ENCODE data around the gene MMAB. TPM values are rescaled to one million over a fixed set of nuclear protein-coding genes. Genes with fewer than 3 reads are reported as not detected.

The MMAB gene
- total and polyA plus RNA-seq, 2 donors (not counting 3 experiments of a cell fraction or from before 2014, with no cell fraction given) = 39.1 to 46.0 TPM

- intact Hi-C loops (cut with micrococcal nuclease) (no loop called here), dilution Hi-C loops (cut with MboI; ENCODE audit: extremely low pct_ligation_motif_present, low sequenced_read_pairs) (no loop called here)
- CTCF ChIA-PET = no interaction called here
Measured at GRCh38 chr12:109589240-109589590, 15.9 kb upstream of the MMAB start.

More at GRCh38 chr12:109589240-109589590, 15.9 kb upstream of the MMAB start:
- no peak overlapping the region for H2AFZ ChIP-seq (ENCODE audit: low read depth, low read length)
- no peak overlapping the region for H3K27ac ChIP-seq (ENCODE audit: insufficient read depth, low read depth, low read length)
- POLR2A ChIA-PET = no interaction called here
- H3K79me2 ChIP-seq (ENCODE audit: control insufficient read depth, insufficient read depth, low read length) = no peaks in the 10 kb centered on the region
- no peaks in the 10 kb centered on the region for H3K4me1 ChIP-seq (ENCODE audit: control insufficient read depth, extremely low read depth, insufficient read depth, low read length)
- H3K36me3 ChIP-seq (ENCODE audit: control insufficient read depth in 2 of 2, extremely low read depth in 1 of 2, insufficient read depth in 2 of 2, low read length in 2 of 2) = peaks cover 0 to 6% of the 10 kb centered on the region in 2 experiments
- BruUV-seq (replicated peaks) = no TSS peak
- no peaks in the 10 kb centered on the region for H3K9me3 ChIP-seq (replicated peaks; ENCODE audit: control insufficient read depth, insufficient read depth, low read length)
- H3K9me1 ChIP-seq (replicated peaks; ENCODE audit: control insufficient read depth, extremely low read depth, insufficient read depth, low read length) = no peaks in the 10 kb centered on the region
- no peak overlapping the region for H3K4me2 ChIP-seq (ENCODE audit: insufficient read depth, low read length)
- DNase-seq (ENCODE audit: low read depth, low spot score) (no peak), FAIRE-seq (no peak)
- H3K27me3 ChIP-seq (ENCODE audit: control insufficient read depth in 2 of 2, insufficient read depth in 2 of 2, low read length in 2 of 2) = no peaks in the 10 kb centered on the region
- H3K9ac ChIP-seq (replicated peaks; ENCODE audit: extremely low read depth, insufficient read depth, low read length) = no peak overlapping the region
- no peak overlapping the region for H3K4me3 ChIP-seq (replicated peaks in 1 of 3; ENCODE audit: insufficient read depth in 1 of 3, low read depth in 1 of 3, low read length in 3 of 3)
- TF ChIP-seq GATA2 (IDR thresholded peaks at IDR 0.05; ENCODE audit: insufficient read depth, insufficient read length, low read depth, low read length) = no peak
- no peak for TF ChIP-seq POLR2AphosphoS5 (IDR thresholded peaks at IDR 0.05; ENCODE audit: insufficient read depth, low read depth, low read length)
- no peak for TF ChIP-seq MAX (IDR thresholded peaks at IDR 0.05; ENCODE audit: insufficient read depth, insufficient read length)
- TF ChIP-seq MYC (IDR thresholded peaks at IDR 0.05; ENCODE audit: low read depth, low read length) = no peak
- no peak for TF ChIP-seq POLR2A (IDR thresholded peaks at IDR 0.05; ENCODE audit: low read depth, low read length)
- no peak for TF ChIP-seq FOS (IDR thresholded peaks at IDR 0.05; ENCODE audit: borderline replicate concordance, insufficient read depth, low read length)
- TF ChIP-seq CTCF (IDR thresholded peaks at IDR 0.05; ENCODE audit: extremely low read depth in 1 of 2, insufficient read depth in 1 of 2, low read depth in 1 of 2, low read length in 2 of 2) = no peak
- TF ChIP-seq EZH2 (IDR thresholded peaks at IDR 0.05; ENCODE audit: borderline replicate concordance, low read depth, low read length, severe bottlenecking) = no peak
- TF ChIP-seq JUN (IDR thresholded peaks at IDR 0.05; ENCODE audit: borderline replicate concordance, insufficient read depth, insufficient read length, low read depth) = no peak
- H4K20me1 ChIP-seq (replicated peaks; ENCODE audit: control insufficient read depth, extremely low read depth, insufficient read depth, low read length) = no peaks in the 10 kb centered on the region

All from endothelial cell of umbilical vein (primary cell).